Right ventricle myocardium inferior (tissue), 1 donor: ENCODE measurements around the gene ZNF593. TPM values are rescaled to one million over a fixed set of nuclear protein-coding genes. Genes with fewer than 3 reads are reported as not detected.
A peak's percentile ranks its signal among the peaks of the same experiment; 100 is the strongest.

Experiments
- ATAC-seq: fragments of 200-7000 bp; cut with Tn5 transposase; one replicate; pipeline ENCODE4 v1.9.1; 2020; ENCODE audit warnings: mild to moderate bottlenecking, moderate library complexity
- DNase-seq: peaks from one replicate; pipeline ENCODE4 v3.0.0; 2021; ENCODE audit errors: missing footprints
- intact Hi-C: fragments of 100-400 bp; cut with DNase I; formaldehyde crosslinking; loops from one replicate; pipeline ENCODE4 v1.11.0; 2022
- total RNA-seq: library from RNA; stranded (reverse); fragmentation: NEBNext Ultra II Directional; extraction: Animal tissue kit (Norgen Biotek cat#: 25700); gene quantifications from one replicate; pipeline ENCODE4 v1.2.1, GENCODE V29; 2021
- donor health status: DM: no; HTN: yes; CAD: no; lungs with severe emphysema.

ZNF593 gene
- total RNA-seq, 1 donor from 2014 or later, result 14.9 TPM

GRCh38 chr1:26145041-26145959 is 24.4 kb upstream of the ZNF593 start:
- ATAC-seq (peak; percentile 85), DNase-seq (peak; percentile 80)
- intact Hi-C loops, result loop anchor here (1.0 kb wide), 2 partner anchors 40 to 109 kb away; no protein-coding TSS in a partner anchor

- intact Hi-C loops, result loop anchor here (1.0 kb wide), 2 partner anchors 41 to 110 kb away; no protein-coding TSS in a partner anchor
- DNase-seq (no peak), ATAC-seq (no peak)
Measured at GRCh38 chr1:26145960-26146294, 23.8 kb upstream of the ZNF593 start.

DNA sequence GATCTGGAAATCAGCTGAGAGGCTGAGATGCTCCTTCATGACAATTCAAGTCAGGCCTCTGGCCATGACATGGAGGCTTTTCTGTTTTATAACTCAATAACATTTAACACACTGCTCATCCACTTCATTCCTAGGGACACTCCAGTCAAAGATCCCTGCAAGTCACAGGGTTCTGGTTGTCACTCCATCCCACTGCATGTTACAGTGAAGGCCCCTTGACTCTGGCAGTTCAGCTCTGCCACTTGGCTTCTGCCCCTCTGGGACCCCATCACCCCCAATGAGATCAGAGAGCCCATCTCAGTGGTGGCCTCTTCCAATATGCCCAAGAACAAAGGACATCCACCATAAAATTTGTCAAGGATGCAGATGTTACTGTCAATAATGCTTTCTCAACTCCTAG is 20.8 kb upstream of the ZNF593 start:
- DNase-seq, result no peak

DNA sequence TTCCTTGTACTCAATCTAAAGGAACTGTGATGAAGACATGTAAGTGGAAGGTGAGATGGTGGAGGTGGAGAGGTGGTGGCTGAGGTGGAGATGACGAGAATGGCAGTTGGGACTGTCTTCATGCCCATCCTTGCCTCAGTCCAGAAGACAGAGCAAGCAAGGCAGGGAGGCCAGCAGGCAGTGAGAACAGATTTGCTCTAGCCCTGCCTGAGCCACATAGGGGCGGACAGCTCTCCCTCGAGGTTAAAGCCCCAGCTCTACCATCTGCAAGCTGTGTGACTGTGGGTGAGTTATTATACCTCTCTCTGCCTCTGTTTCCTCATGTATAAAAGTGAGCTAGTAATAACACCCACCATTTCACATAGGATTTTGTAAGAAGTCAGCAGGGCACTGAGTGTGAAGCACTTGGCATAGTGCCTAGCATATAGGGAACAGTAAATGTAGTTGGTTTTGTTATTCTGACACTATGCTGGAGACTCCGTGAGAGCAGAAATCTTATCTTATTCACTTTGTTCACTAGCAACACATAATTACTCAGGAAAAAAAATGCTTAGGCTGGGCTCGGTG is 15.7 kb upstream of the ZNF593 start:
- ATAC-seq (no peak), DNase-seq (no peak)
- intact Hi-C loops, result no loop called here

More for the DNA sequence above, 20.8 kb upstream of the ZNF593 start:
- intact Hi-C loops, result no loop called here
- ATAC-seq, result no peak

GRCh38 chr1:26154750-26155149 is 15.0 kb upstream of the ZNF593 start:
- DNase-seq, result no peak

DNA sequence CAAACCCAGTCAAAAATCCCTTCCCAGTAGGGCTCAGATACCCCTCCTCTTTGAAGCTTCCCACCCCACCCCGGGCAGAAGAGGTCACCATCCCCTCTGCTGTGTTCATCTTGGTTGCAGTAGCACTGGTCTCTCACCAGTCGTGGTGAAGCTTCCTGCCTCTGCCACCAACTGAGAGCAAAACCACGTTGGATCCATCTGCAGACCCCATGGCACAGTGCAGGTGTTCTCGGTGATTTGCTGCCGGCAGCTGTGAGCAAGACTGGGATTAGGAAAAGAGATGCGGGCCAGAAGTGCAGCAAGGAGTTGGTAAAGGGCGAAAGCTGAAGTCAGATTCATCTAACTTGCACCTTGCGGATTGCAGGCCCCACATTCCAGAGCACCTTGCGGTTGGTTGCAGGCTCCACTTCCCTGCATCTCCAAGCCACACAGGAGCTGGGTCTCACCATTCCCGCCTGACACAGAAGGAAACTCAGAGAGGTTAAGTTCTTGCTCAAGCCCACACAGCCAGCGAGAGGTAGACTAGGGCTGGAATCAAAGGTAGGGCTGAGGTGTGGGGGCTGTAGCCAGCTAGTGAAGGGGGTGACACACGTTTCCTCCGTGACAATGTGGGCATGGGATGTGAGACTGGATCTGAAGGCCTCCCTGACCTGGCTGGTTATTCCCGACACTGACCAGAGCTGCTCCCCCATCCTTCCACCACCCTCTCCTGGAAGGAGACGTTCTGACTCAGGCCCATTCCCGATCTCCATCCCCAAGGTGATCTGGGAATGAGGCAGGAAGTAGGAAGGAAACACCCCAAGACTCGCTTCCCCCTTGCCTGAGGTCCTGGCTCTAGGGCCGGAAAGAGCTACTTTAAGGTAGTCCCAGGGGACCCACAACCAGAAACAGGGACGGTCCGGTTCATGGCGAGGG is 14.1 kb upstream of the ZNF593 start:
- ATAC-seq (no peak), DNase-seq (no peak)
- intact Hi-C loops, result no loop called here

More at GRCh38 chr1:26154750-26155149, 15.0 kb upstream of the ZNF593 start:
- intact Hi-C loops, result no loop called here
- no peak for ATAC-seq

GRCh38 chr1:26156285-26157038 is 13.2 kb upstream of the ZNF593 start:
- intact Hi-C loops, result no loop called here
- DNase-seq (peak; percentile 79), ATAC-seq (no peak)

DNA sequence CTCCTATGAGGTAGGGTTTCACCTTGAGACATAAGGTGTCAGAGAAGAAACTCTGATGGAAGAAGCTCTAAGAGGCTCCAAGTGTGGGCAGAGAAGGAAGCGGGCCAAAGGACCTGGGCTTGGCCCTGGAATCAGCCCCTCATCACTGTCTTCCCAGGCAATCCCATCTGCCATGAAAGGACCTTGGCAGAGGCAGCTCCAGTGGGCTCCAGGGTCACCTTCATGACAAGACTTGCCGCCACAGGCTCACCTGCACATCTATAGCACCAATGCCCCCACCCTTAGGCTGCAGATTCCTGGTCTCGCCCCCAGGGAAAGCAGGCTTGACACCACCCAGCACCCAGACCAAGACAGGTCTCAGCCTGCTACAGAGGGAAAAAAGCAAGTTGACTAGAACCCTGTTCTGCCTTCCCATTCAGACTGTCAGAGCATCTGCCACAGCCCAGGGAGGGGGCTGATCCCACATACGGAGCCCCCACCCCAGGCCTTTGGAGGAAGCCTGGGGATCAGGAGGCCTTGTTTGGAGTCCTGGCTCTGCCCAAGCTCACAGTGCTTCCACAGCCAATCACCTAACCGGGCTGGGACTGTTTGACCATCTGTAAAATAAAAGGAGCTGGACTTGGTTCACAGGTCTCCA is 11.3 kb upstream of the ZNF593 start:
- no peak for ATAC-seq
- intact Hi-C loops, result loop anchor here (2.0 kb wide), 1 partner anchor 122 kb away; no protein-coding TSS in a partner anchor
- no peak for DNase-seq

DNA sequence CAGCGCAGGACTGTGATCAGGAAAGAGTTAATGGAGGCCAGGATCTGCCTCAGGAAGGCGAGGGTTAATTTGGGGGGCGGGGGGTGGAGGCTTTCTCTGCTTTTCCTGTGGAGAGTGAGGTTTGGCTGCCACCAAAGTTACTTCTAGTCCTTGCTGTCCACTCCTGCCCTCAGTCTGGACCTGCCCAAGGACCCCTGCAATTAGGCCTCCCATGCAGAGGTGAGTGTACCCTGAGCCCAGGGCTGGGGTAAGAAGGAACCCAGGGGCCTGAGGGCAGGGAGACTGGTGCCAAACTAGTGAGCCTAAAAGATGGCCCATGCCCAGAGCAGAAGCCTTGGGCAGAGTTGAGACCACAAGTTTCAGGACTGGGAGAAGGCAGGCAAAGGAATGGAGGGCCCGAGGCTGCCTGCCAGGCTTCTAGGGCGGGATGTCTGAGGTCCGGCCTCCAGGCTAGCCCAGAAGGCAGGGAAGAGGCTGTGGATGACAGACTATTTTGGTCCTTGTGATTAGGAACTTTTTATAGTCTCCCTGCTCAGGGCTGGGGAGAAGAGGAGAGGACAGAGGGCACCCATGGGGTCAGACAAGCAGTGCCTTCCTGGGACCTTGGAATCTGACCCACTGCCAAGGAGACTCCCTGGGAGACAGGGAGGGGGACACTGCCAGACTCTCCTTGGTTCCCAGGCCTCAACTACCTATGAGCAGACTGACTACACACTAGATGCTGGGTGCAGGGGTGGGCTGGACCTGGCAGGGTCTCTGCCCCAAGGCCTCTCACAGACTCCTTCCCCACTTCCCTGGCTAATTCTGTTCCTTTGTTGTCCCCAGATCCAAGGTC is 10.6 kb upstream of the ZNF593 start, which contains the start of gene FAM110D:
FAM110D (plus strand) TSS at position 172 of the 835 bp plus-strand sequence. CDS start 2,213 bp downstream, outside the sequence.
- DNase-seq (no peak), ATAC-seq (peak; percentile 74)
- intact Hi-C loops, result loop anchor here (2.0 kb wide), 1 partner anchor 122 kb away; no protein-coding TSS in a partner anchor

DNA sequence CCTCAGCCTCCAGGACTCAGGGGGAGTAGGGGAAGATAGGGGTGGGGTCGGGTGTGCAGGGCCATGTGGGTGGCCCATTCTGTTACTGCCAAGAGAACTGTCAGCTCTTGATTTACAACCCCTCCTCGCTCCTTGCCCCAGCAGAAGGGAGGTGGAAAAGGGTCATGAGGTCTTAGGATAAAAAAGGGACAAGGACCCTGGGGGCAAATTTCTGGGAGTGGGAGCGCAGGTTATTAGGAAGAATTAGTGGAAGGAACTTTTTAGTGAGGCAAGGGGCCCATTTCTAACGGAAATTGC is 10.0 kb upstream of the ZNF593 start:
- DNase-seq (no peak), ATAC-seq (no peak)
- intact Hi-C loops, result loop anchor here (2.0 kb wide), 1 partner anchor 123 kb away; no protein-coding TSS in a partner anchor

DNA sequence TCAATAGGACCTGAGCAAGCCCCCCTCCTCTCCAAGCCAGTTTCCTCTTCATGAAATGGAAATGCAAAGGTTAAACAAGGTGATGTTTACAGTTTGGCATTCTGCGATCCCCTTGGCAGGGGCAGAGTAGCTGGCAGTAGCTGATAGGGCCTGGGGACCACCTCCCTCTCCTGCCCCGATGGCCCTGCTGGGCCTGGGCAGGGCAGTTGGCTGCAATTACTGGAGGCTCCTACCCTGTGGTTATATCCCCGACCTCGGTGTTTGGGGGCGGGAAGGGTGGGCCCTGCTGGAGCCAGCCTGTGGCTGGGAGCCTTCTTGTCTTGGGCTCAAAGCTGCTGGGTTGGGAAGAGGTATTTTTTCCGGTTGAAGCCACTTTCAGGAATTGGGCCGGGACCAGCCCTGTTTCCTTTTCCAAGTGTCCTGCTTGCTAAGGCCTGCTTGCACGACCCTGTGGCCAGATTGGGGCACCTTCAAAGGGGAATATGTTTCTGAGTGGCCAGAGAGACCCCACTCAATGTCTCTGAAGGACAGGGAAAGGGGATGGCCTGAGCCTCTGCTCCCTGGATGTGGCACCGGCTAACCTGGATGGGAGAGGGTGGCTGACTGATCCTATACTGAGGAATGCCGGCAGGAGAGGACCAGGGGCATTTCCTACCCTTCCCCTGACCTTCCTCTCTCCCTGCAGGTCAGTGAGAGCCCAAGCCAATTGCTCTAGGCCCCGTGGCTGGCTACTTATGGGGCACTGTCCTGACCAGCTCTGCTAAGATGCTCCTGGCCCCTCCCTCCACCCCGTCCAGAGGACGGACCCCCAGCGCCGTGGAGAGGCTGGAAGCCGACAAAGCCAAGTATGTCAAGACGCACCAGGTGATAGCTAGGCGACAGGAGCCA is 8.9 kb upstream of the ZNF593 start:
- intact Hi-C loops, result no loop called here
- ATAC-seq, result no peak
- no peak for DNase-seq

- peak; percentile 83 for DNase-seq
- intact Hi-C loops, result no loop called here
- peak; percentile 67 for ATAC-seq
Measured at GRCh38 chr1:26161415-26162219, 8.1 kb upstream of the ZNF593 start.

DNA sequence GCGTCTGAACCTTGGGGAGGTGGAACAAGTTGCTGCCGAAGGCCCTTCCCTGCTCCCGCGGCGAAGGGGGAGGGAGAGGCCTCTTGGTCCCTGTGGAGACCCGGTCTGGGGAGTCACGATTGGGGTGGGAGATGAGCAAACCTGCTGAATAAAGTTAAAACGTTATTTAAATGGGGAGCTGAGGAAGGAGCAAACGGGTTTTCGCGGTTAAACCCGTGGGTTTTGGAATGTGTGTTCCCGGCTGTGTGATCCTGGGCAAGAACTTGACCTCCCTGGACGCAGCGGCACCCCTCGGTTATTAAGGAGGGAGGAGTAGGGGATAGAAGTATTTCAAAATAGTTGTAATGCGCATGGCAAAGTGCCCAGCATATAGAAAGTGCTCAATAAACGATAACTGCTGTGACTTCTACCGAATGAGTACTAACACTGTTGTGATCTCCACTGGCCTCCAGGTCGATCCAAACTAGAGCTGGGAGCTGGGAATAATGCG is 7.4 kb upstream of the ZNF593 start:
- ATAC-seq (no peak), DNase-seq (peak; percentile 20)
- intact Hi-C loops, result no loop called here

GRCh38 chr1:26163684-26164035 is 6.0 kb upstream of the ZNF593 start:
- intact Hi-C loops, result loop anchor here (2.0 kb wide), 1 partner anchor 59 kb away; no protein-coding TSS in a partner anchor
- ATAC-seq (no peak), DNase-seq (no peak)
